Breast epithelium (tissue), 4 donors: ENCODE data around the gene GUF1. TPM values are rescaled to one million over a fixed set of nuclear protein-coding genes. Genes with fewer than 3 reads are reported as not detected.

Experiments used
- DNase-seq, 2 donors: peaks; one replicate each; pipeline ENCODE4 v3.0.0-alpha.2; 2019; ENCODE audit warnings: low spot score in 2 of 2
- H3K27ac ChIP-seq, 2 donors: fragments of 200-600 bp; sonication (generic) in 1 of 2; one replicate each; pipeline ENCODE4 v1.5.1; 2016 to 2019; ENCODE audit warnings: mild to moderate bottlenecking in 1 of 2
- H3K27me3 ChIP-seq, 2 donors: fragments of 200-600 bp; sonication (generic) in 1 of 2; one replicate each; pipeline versions ENCODE4 v1.5.1 to v1.6.0; 2017 to 2019; ENCODE audit warnings: control low read depth in 1 of 2, mild to moderate bottlenecking in 1 of 2
- H3K36me3 ChIP-seq: fragments of 200-600 bp; one replicate; pipeline ENCODE4 v1.5.1; 2019
- H3K4me1 ChIP-seq, 2 donors: fragments of 200-600 bp; sonication (generic); one replicate each; pipeline ENCODE4 v1.5.1; 2016 to 2019; ENCODE audit warnings: control low read depth in 1 of 2
- H3K4me3 ChIP-seq, 3 donors: fragments of 200-600 bp; sonication (generic); 1 replicate in 2 of 3; 2 replicates in 1 of 3; pipeline ENCODE4 v1.5.1; 2016 to 2019; ENCODE audit warnings: mild to moderate bottlenecking in 3 of 3, moderate library complexity in 2 of 3
- H3K9me3 ChIP-seq, 2 donors: fragments of 200-600 bp; sonication (generic) in 1 of 2; one replicate each; pipeline ENCODE4 v1.5.1; 2016 to 2019; ENCODE audit warnings: control low read depth in 1 of 2
- CTCF ChIP-seq, 3 donors: fragments of 450-650 bp; IDR thresholded peaks; one replicate each; pipeline ENCODE4 v1.5.1; 2016 to 2017; ENCODE audit warnings: antibody characterized with exemption in 3 of 3, mild to moderate bottlenecking in 3 of 3, moderate library complexity in 3 of 3
- POLR2A ChIP-seq: fragments of 450-650 bp; IDR thresholded peaks from one replicate; pipeline ENCODE4 v1.6.1; 2016; ENCODE audit warnings: antibody characterized with exemption, mild to moderate bottlenecking, moderate library complexity
- POLR2AphosphoS5 ChIP-seq, 3 donors: sonication (generic); formaldehyde crosslinking; IDR thresholded peaks; one replicate each; pipeline ENCODE4 v1.6.1; 2017; ENCODE audit warnings: antibody characterized with exemption in 3 of 3
- intact Hi-C: fragments of 100-400 bp; cut with DNase I; formaldehyde crosslinking; loops from one replicate; pipeline ENCODE4 v1.15.1; 2023; ENCODE audit warnings: low total_unique reads
- total RNA-seq, 3 donors: library from RNA; depleted of rRNA; stranded (reverse); fragments of >200 nt; gene quantifications; one replicate each; pipeline ENCODE4 v1.1.0, GENCODE V29; 2016

The GUF1 gene
- total RNA-seq, 3 donors from 2014 or later, result 12.6 to 26.9 (median 19.0) TPM

- Histone ChIP-seq H3K4me3 (no peak overlapping the region), H3K27ac (no peak overlapping the region), H3K4me1 (no peaks in the 10 kb centered on the region), H3K36me3 (no peaks in the 10 kb centered on the region), H3K27me3 (no peaks in the 10 kb centered on the region), H3K9me3 (no peaks in the 10 kb centered on the region)
- DNase-seq, result no peak
- TF ChIP-seq POLR2A, result no peak
- TF ChIP-seq POLR2AphosphoS5 (IDR thresholded peaks at IDR 0.05), result no peak
- no peak for TF ChIP-seq CTCF (IDR thresholded peaks at IDR 0.05)
- intact Hi-C loops, result no loop called here
Measured at GRCh38 chr4:44738615-44739014, 60.4 kb downstream of the GUF1 start.

GRCh38 chr4:44740201-44740600 is 62.0 kb downstream of the GUF1 start:
- TF ChIP-seq POLR2AphosphoS5 (IDR thresholded peaks at IDR 0.05), result no peak
- H3K4me3 ChIP-seq, result no peak overlapping the region
- no peaks in the 10 kb centered on the region for H3K27me3 ChIP-seq
- intact Hi-C loops, result no loop called here
- H3K9me3 ChIP-seq, result no peaks in the 10 kb centered on the region
- no peaks in the 10 kb centered on the region for H3K4me1 ChIP-seq
- DNase-seq, result no peak
- no peak overlapping the region for H3K27ac ChIP-seq
- H3K36me3 ChIP-seq, result no peaks in the 10 kb centered on the region

Other genes with a start within 250 kb of the GUF1 start
- gene KCTD8, start 229.6 kb upstream of the GUF1 start, total RNA-seq, result 1 to 10 TPM in 1 of 3 donors, under 1 TPM in 2; 0.33 to 1.9 (median 0.48) TPM
- gene YIPF7, start 26.8 kb upstream of the GUF1 start, total RNA-seq, result under 1 TPM in 1 of 3 donors, not detected in 2; 0.73 TPM
- gene GNPDA2, start 48.1 kb downstream of the GUF1 start, total RNA-seq, result 10 to 100 TPM; 11.8 to 17.0 (median 17.0) TPM